Glutamatergic neuron (in vitro differentiated cells): ENCODE results near the gene TYMP. TPM values are rescaled to one million over a fixed set of nuclear protein-coding genes. Genes with fewer than 3 reads are reported as not detected.
A peak's percentile ranks its signal among the peaks of the same experiment; 100 is the strongest.

Source experiments
- DNase-seq: peaks from one replicate; pipeline ENCODE4 v3.0.0; 2022
- H3K27ac Mint-ChIP-seq: one replicate; pipeline ENCODE4 v1.8.0; 2020; ENCODE audit warnings: mild to moderate bottlenecking, mixed read lengths, inconsistent platforms; ENCODE audit not compliant: unreplicated experiment
- H3K27me3 Mint-ChIP-seq: one replicate; pipeline ENCODE4 v1.8.0; 2020; ENCODE audit warnings: mild to moderate bottlenecking, moderate library complexity, mixed read lengths, inconsistent platforms; ENCODE audit not compliant: unreplicated experiment
- H3K36me3 Mint-ChIP-seq: one replicate; pipeline ENCODE4 v1.8.0; 2020; ENCODE audit warnings: mild to moderate bottlenecking, mixed read lengths, inconsistent platforms; ENCODE audit not compliant: unreplicated experiment
- H3K4me1 Mint-ChIP-seq: one replicate; pipeline ENCODE4 v1.8.0; 2020; ENCODE audit warnings: mild to moderate bottlenecking, low read depth, mixed read lengths, inconsistent platforms; ENCODE audit not compliant: unreplicated experiment
- H3K4me3 Mint-ChIP-seq: one replicate; pipeline ENCODE4 v1.8.0; 2020; ENCODE audit warnings: mild to moderate bottlenecking, mixed read lengths, inconsistent platforms; ENCODE audit not compliant: unreplicated experiment
- H3K9me3 Mint-ChIP-seq: one replicate; pipeline ENCODE4 v1.8.0; 2020; ENCODE audit warnings: mild to moderate bottlenecking, moderate library complexity, mixed read lengths, inconsistent platforms; ENCODE audit not compliant: unreplicated experiment
- total RNA-seq: library from RNA; stranded (reverse); fragmentation: NEBNext Ultra II Directional; extraction: Animal tissue kit (Norgen Biotek cat#: 25700); gene quantifications from one replicate; pipeline ENCODE4 v1.2.1, GENCODE V29; 2021; ENCODE audit not compliant: unreplicated experiment
- TF ChIP-seq, protein P1 (sequence below): fragments of 200-600 bp; sonication (generic); IDR thresholded peaks from one replicate; pipeline ENCODE4 v1.5.0; 2021; ENCODE audit not compliant: partially characterized antibody, unreplicated experiment

Gene TYMP
- total RNA-seq, 1 donor from 2014 or later = 1.2 TPM

DNA sequence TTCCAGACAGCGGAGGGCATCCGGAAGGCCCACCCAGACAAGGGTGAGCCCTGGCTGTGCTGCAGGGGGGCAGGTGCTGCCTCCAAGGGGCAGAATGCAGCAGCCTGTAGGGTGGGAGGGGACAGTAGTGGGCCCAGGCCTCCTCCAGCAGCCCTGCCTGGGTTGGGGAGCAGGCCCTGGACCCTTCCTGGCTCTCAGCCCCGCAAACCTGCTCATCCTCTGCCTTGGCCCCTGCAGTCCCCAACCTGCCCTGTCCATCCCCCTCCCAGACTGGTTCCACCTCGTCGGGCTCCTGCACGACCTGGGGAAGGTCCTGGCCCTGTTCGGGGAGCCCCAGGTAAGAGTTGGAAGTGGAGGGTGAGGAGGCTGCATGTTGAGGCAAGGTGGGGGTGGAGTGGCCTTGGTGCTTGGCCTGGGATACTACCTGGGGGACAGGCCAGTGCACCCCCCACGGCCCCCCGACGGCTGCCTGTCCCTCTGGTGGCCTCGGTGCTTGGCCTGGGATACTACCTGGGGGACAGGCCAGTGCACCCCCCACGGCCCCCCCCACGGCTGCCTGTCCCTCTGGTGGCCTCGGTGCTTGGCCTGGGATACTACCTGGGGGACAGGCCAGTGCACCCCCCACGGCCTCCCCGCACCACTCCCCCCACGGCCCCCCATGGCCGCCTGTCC, 41.7 kb downstream of the TYMP start:
- DNase-seq = peak; percentile 11
- TF ChIP-seq, protein P1, sequence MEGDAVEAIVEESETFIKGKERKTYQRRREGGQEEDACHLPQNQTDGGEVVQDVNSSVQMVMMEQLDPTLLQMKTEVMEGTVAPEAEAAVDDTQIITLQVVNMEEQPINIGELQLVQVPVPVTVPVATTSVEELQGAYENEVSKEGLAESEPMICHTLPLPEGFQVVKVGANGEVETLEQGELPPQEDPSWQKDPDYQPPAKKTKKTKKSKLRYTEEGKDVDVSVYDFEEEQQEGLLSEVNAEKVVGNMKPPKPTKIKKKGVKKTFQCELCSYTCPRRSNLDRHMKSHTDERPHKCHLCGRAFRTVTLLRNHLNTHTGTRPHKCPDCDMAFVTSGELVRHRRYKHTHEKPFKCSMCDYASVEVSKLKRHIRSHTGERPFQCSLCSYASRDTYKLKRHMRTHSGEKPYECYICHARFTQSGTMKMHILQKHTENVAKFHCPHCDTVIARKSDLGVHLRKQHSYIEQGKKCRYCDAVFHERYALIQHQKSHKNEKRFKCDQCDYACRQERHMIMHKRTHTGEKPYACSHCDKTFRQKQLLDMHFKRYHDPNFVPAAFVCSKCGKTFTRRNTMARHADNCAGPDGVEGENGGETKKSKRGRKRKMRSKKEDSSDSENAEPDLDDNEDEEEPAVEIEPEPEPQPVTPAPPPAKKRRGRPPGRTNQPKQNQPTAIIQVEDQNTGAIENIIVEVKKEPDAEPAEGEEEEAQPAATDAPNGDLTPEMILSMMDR = no peak
- Mint-ChIP-seq H3K9me3 (peaks cover 3% of the 10 kb centered on the region), H3K4me1 (peaks cover 5% of the 10 kb centered on the region), H3K4me3 (no peak overlapping the region), H3K36me3 (no peaks in the 10 kb centered on the region), H3K27ac (no peak overlapping the region), H3K27me3 (peaks cover 8% of the 10 kb centered on the region)

DNA sequence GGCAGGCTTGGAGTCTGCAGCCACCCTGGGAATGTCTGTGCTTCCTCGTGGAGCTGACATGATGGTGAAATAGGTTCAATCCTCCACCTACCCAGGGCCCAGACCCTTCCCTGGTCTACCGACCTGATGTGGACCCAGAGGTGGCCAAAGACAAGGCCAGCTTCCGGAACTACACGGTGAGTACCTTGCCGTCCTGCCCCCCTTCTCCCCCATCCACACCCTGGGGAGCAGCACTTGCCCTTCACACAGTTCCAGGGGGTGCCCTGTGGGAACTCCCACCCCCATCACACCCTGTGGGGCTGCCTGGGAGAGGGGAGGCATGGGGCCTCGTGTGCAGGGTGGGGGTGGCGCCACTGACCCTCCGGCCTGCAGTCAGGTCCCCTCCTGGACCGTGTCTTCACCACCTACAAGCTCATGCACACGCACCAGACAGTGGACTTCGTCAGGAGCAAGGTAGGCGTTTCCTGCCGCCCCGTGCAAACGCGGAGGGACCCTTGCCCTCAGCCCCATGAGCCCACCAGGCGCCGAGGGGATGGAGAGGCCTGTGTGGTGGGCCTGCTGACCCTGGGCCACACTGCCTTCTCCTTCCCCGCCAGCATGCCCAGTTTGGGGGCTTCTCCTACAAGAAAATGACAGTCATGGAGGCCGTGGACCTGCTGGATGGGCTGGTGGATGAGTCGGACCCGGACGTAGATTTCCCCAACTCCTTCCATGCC, 42.4 kb downstream of the TYMP start:
- no peak overlapping the region for H3K4me3 Mint-ChIP-seq
- DNase-seq = peak; percentile 10
- H3K4me1 Mint-ChIP-seq = peaks cover 5% of the 10 kb centered on the region
- H3K27ac Mint-ChIP-seq = no peak overlapping the region
- TF ChIP-seq, protein P1 = no peak
- H3K27me3 Mint-ChIP-seq = peaks cover 8% of the 10 kb centered on the region
- no peaks in the 10 kb centered on the region for H3K36me3 Mint-ChIP-seq
- H3K9me3 Mint-ChIP-seq = peaks cover 3% of the 10 kb centered on the region

DNA sequence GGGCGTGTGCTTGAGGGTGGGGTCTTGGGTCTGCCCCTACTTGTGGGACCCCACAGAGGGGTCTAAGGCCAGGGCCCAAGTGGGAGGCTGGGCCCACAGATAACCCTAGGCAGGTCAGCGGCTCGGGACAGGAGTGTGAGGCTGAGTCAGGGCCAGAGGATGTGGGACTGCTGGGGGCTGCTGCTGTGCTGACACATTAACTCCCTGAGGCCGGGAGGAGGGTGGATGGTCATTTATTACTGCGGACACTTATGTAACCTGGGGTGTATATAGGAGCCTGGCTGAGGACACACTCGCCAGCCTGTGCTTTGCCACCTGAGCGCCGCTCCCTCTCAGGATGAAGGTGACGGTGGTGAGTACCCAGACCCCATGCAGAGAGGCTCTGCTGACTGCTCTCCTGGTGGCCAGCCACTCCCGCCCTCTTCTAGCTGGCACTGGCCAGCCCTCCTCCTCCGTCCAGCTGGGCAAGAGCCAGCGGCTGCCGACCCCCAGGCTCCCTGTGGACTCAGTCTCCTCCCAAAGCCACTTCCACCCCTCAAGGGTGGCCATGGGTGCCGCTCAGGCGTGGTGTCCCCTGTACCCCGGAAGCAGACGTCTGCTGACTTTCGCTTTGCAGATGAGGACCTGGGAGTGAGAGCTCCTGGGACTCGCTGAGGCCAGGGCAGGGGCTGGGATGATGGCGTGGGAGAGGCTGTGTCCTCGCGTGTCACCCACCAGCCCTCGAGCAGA, 43.1 kb downstream of the TYMP start, which contains the start of gene MIOX:
TSS of gene MIOX (plus strand) at position 299 of the 729 bp plus-strand sequence. CDS start at position 338, 39 bp downstream.
- Mint-ChIP-seq H3K4me1 (peaks cover 5% of the 10 kb centered on the region), H3K36me3 (no peaks in the 10 kb centered on the region), H3K9me3 (peaks cover 3% of the 10 kb centered on the region), H3K27me3 (peaks cover 8% of the 10 kb centered on the region), H3K27ac (no peak within 1 kb of the TSS), H3K4me3 (no peak within 1 kb of the TSS)
- TF ChIP-seq, protein P1 = no peak
- peak; percentile 24 for DNase-seq

DNA sequence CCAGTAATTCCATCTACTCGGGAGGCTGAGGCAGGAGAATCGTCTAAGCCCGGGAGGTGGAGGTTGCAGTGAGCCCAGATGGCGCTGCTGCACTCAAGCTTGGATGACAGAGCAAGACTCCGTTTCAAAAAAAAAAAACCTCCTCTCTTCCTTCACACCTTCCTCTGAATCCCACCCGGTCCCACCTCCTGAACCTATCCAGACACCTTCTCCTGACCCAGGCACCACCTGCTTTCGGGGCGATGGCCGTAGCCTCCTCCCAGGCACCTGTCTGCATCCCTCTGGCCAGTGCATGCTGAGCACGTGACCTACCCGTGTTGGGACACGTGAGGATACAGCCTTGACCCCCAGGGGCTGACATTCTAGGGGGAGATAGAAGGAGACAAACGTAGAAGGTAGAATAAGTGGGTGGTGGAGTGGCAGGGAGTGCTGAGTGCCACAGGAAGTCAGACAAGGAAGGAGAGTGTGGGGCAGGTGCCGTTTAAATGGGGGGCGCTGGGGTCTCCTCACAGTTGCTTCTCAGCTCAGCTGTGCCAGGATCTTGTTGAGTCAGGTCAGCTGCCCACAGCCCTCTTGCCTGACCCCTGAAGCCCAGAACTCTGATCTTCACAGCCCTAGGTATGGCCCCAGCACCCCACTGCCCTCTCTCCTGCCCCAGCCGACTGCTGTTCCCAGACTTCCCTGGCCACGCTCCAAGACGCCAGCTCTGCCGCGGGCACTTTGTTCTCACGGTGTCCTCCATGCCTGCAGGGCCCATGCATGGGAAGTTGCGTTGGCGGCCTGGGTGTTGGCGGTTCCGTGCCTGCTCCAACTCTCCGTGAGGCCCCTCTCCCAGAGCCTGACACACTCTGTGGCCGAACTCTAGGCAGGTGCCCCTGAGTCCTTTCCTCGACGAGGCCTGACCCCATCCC, 44.3 kb downstream of the TYMP start:
- Mint-ChIP-seq H3K36me3 (no peaks in the 10 kb centered on the region), H3K4me3 (no peak overlapping the region), H3K27ac (peak overlapping the region; percentile 62), H3K4me1 (no peaks in the 10 kb centered on the region), H3K9me3 (peaks cover 4% of the 10 kb centered on the region), H3K27me3 (peaks cover 12% of the 10 kb centered on the region)
- DNase-seq = peak; percentile 11
- TF ChIP-seq, protein P1 = no peak
